ENCODE results near the gene FUT2. TPM values are rescaled to one million over a fixed set of nuclear protein-coding genes. Genes with fewer than 3 reads are reported as not detected.

The FUT2 gene
- under 1 TPM in 1 of 4 donors, not detected in 3; 0.19 TPM for total RNA-seq

GRCh38 chr19:48695743-48696352 is at the start of gene FUT2:
Gene FUT2 (plus strand): TSS chr19:48695971. CDS start chr19:48702957, 6,986 bp downstream.
- H3K27ac ChIP-seq, result no peak within 1 kb of the TSS
- in situ Hi-C loops (cut with MboI; ENCODE audit: low sequenced_read_pairs in 4 of 4), result no loop called here
- no peak for ATAC-seq
- no peaks in the 10 kb centered on the region for H3K9me3 ChIP-seq
- H3K36me3 ChIP-seq, result no peaks in the 10 kb centered on the region
- H3K27me3 ChIP-seq, result peaks cover 15 to 20% (median 18%) of the 10 kb centered on the region in 3 donors
- intact Hi-C loops (cut with DNase I; ENCODE audit: low total_unique reads), result no loop called here
- no peak for DNase-seq
- H3K4me3 ChIP-seq, result peak within 1 kb of the TSS in 3 of 4 donors; percentile 4 to 33 (median 17)
- TF ChIP-seq CTCF (IDR thresholded peaks at IDR 0.05 in 4 of 5, conservative IDR thresholded peaks at IDR 0.05 in 1 of 5) (no peak), POLR2A (IDR thresholded peaks at IDR 0.05) (no peak)
- no peaks in the 10 kb centered on the region for H3K4me1 ChIP-seq

- H3K36me3 ChIP-seq, result no peaks in the 10 kb centered on the region
- ATAC-seq, result peak; percentile 86
- in situ Hi-C loops (cut with MboI; ENCODE audit: low sequenced_read_pairs in 4 of 4), result loop anchor here in 2 of 4 donors (5.0 to 25.0 kb wide), 3 partner anchors 91 to 196 kb away; partner anchors contain the start of genes IZUMO1 (in 2 of the 2) and RASIP1 (in 2 of the 2)
These were observed 49.6 kb upstream of the FUT2 start, which contains the start of gene CA11 for GRCh38 chr19:48646001-48646721. Gene CA11 (minus strand): TSS chr19:48646187. CDS start chr19:48645632, 555 bp downstream.

GRCh38 chr19:48646722-48647216 is 49.0 kb upstream of the FUT2 start:
- DNase-seq (no peak), ATAC-seq (no peak)
- Histone ChIP-seq H3K27me3 (no peaks in the 10 kb centered on the region), H3K4me1 (peaks cover 14 to 23% of the 10 kb centered on the region in 2 donors), H3K36me3 (no peaks in the 10 kb centered on the region), H3K27ac (peak overlapping the region; percentile 83 to 93 (median 90)), H3K4me3 (peak overlapping the region; percentile 67 to 94 (median 82)), H3K9me3 (no peaks in the 10 kb centered on the region)
- no peak for TF ChIP-seq CTCF (IDR thresholded peaks at IDR 0.05 in 4 of 5, conservative IDR thresholded peaks at IDR 0.05 in 1 of 5)
- in situ Hi-C loops (cut with MboI; ENCODE audit: low sequenced_read_pairs in 4 of 4) (loop anchor here in 2 of 4 donors (5.0 to 25.0 kb wide), 3 partner anchors 91 to 196 kb away; partner anchors contain the start of genes IZUMO1 (in 2 of the 2) and RASIP1 (in 2 of the 2)), intact Hi-C loops (cut with DNase I; ENCODE audit: low total_unique reads) (loop anchor here (1.0 to 5.0 kb wide), 4 partner anchors 29 to 196 kb away; partner anchors contain the start of gene MAMSTR)

More at GRCh38 chr19:48646001-48646721, 49.6 kb upstream of the FUT2 start, which contains the start of gene CA11:
- peak; percentile 76 to 83 for DNase-seq
- no peaks in the 10 kb centered on the region for H3K9me3 ChIP-seq
- intact Hi-C loops (cut with DNase I; ENCODE audit: low total_unique reads), result loop anchor here (1.0 to 5.0 kb wide), 4 partner anchors 29 to 197 kb away; partner anchors contain the start of gene MAMSTR
- H3K4me3 ChIP-seq, result peak within 1 kb of the TSS; percentile 67 to 94 (median 82)
- peaks cover 14 to 23% of the 10 kb centered on the region in 2 donors for H3K4me1 ChIP-seq
- no peaks in the 10 kb centered on the region for H3K27me3 ChIP-seq
- H3K27ac ChIP-seq, result peak within 1 kb of the TSS; percentile 83 to 93 (median 90)
- peak; percentile 41 to 56 for TF ChIP-seq POLR2A (IDR thresholded peaks at IDR 0.05)
- TF ChIP-seq CTCF (IDR thresholded peaks at IDR 0.05 in 4 of 5, conservative IDR thresholded peaks at IDR 0.05 in 1 of 5), result peak; percentile 88 to 97 (median 94)

GRCh38 chr19:48648134-48648533 is 47.6 kb upstream of the FUT2 start:
- H3K4me3 ChIP-seq, result no peak overlapping the region
- ATAC-seq (no peak), DNase-seq (no peak)
- in situ Hi-C loops (cut with MboI; ENCODE audit: low sequenced_read_pairs in 4 of 4) (loop anchor here in 2 of 4 donors (5.0 to 25.0 kb wide), 3 partner anchors 89 to 194 kb away; partner anchors contain the start of genes IZUMO1 (in 2 of the 2) and RASIP1 (in 2 of the 2)), intact Hi-C loops (cut with DNase I; ENCODE audit: low total_unique reads) (loop anchor here (5.0 kb wide), 1 partner anchor 69 kb away; the partner anchor contains the start of gene MAMSTR)
- H3K4me1 ChIP-seq, result peaks cover 14 to 23% of the 10 kb centered on the region in 2 donors
- TF ChIP-seq POLR2A (IDR thresholded peaks at IDR 0.05), result no peak
- H3K27me3 ChIP-seq, result no peaks in the 10 kb centered on the region
- H3K36me3 ChIP-seq, result no peaks in the 10 kb centered on the region
- H3K9me3 ChIP-seq, result no peaks in the 10 kb centered on the region
- no peak overlapping the region for H3K27ac ChIP-seq
